AG20443 (cell line): ENCODE data around the gene TRMT2A.

Source experiments
- DNase-seq: peaks from one replicate; pipeline ENCODE4 v3.0.0; 2012; ENCODE audit warnings: low spot score, mixed read lengths

The TRMT2A gene

GRCh38 chr22:20062043-20062765 is 54.8 kb downstream of the TRMT2A start:
- DNase-seq, result no peak
